ENCODE results near the gene CMPK2. TPM values are rescaled to one million over a fixed set of nuclear protein-coding genes. Genes with fewer than 3 reads are reported as not detected.
"Not testable (repeated sequence)": the region's sequence is repeated elsewhere in the genome, so short reads cannot be mapped to it uniquely, and the experiment has no call there.

CMPK2 gene
- total and polyA plus RNA-seq, 4 donors: 2.4 to 7.4 (median 4.5) TPM

- H3K27ac ChIP-seq (ENCODE audit: low read depth in 1 of 2, low read length in 2 of 2); H3K9me3 ChIP-seq (ENCODE audit: control insufficient read depth, low read length); DNase-seq; H3K27me3 ChIP-seq (ENCODE audit: control insufficient read depth in 1 of 2, insufficient read depth in 2 of 2, low read length in 1 of 2); H3K4me1 ChIP-seq (ENCODE audit: control insufficient read depth in 1 of 2, insufficient read depth in 2 of 2, low read length in 2 of 2); intact Hi-C loops (cut with DNase I); ATAC-seq (ENCODE audit: low FRiP score); H3K4me3 ChIP-seq (ENCODE audit: low read length in 2 of 2); H3K36me3 ChIP-seq (ENCODE audit: control insufficient read depth in 1 of 2, insufficient read depth in 2 of 2, low read length in 1 of 2): not testable (repeated sequence)
- WGBS, 2 donors: 96 to 97% methylated on average over 4 of the region's 4 CpGs
Measured at GRCh38 chr2:6858466-6859027, 7.2 kb downstream of the CMPK2 start.

GRCh38 chr2:6856548-6856920 is 9.2 kb downstream of the CMPK2 start:
- Histone ChIP-seq H3K9me3 (ENCODE audit: control insufficient read depth, low read length) (peaks cover 1% of the 10 kb centered on the region), H3K36me3 (ENCODE audit: control insufficient read depth in 1 of 2, insufficient read depth in 2 of 2, low read length in 1 of 2) (no peaks in the 10 kb centered on the region), H3K27me3 (ENCODE audit: control insufficient read depth in 1 of 2, insufficient read depth in 2 of 2, low read length in 1 of 2) (no peaks in the 10 kb centered on the region), H3K4me1 (ENCODE audit: control insufficient read depth in 1 of 2, insufficient read depth in 2 of 2, low read length in 2 of 2) (no peaks in the 10 kb centered on the region), H3K27ac (ENCODE audit: low read depth in 1 of 2, low read length in 2 of 2) (no peak overlapping the region), H3K4me3 (ENCODE audit: low read length in 2 of 2) (no peak overlapping the region)
- no peak for ATAC-seq (ENCODE audit: low FRiP score)
- DNase-seq: no peak
- intact Hi-C loops (cut with DNase I): no loop called here
- 84 to 85% methylated on average over 1 of the region's 1 CpG for WGBS, 2 donors

GRCh38 chr2:6855860-6856547 is 9.7 kb downstream of the CMPK2 start:
- intact Hi-C loops (cut with DNase I): no loop called here
- Histone ChIP-seq H3K9me3 (ENCODE audit: control insufficient read depth, low read length) (peaks cover 1% of the 10 kb centered on the region), H3K4me3 (ENCODE audit: low read length in 2 of 2) (no peak overlapping the region), H3K36me3 (ENCODE audit: control insufficient read depth in 1 of 2, insufficient read depth in 2 of 2, low read length in 1 of 2) (peaks cover 0 to 5% of the 10 kb centered on the region in 2 donors), H3K27me3 (ENCODE audit: control insufficient read depth in 1 of 2, insufficient read depth in 2 of 2, low read length in 1 of 2) (no peaks in the 10 kb centered on the region), H3K4me1 (ENCODE audit: control insufficient read depth in 1 of 2, insufficient read depth in 2 of 2, low read length in 2 of 2) (no peaks in the 10 kb centered on the region), H3K27ac (ENCODE audit: low read depth in 1 of 2, low read length in 2 of 2) (no peak overlapping the region)
- ATAC-seq (ENCODE audit: low FRiP score) (no peak), DNase-seq (no peak)

- H3K9me3 ChIP-seq (ENCODE audit: control insufficient read depth, low read length): peaks cover 3% of the 10 kb centered on the region
- H3K36me3 ChIP-seq (ENCODE audit: control insufficient read depth in 1 of 2, insufficient read depth in 2 of 2, low read length in 1 of 2): peaks cover 2 to 5% of the 10 kb centered on the region in 2 donors
- H3K4me1 ChIP-seq (ENCODE audit: control insufficient read depth in 1 of 2, insufficient read depth in 2 of 2, low read length in 2 of 2): no peaks in the 10 kb centered on the region
- no peak overlapping the region for H3K27ac ChIP-seq (ENCODE audit: low read depth in 1 of 2, low read length in 2 of 2)
- H3K27me3 ChIP-seq (ENCODE audit: control insufficient read depth in 1 of 2, insufficient read depth in 2 of 2, low read length in 1 of 2): no peaks in the 10 kb centered on the region
- DNase-seq: no peak
- no peak overlapping the region for H3K4me3 ChIP-seq (ENCODE audit: low read length in 2 of 2)
- 64 to 95% methylated on average over 2 of the region's 2 CpGs for WGBS, 2 donors
- intact Hi-C loops (cut with DNase I): no loop called here
- ATAC-seq (ENCODE audit: low FRiP score): no peak
Measured at GRCh38 chr2:6854416-6854815, 11.3 kb downstream of the CMPK2 start.

GRCh38 chr2:6852195-6852594 is 13.5 kb downstream of the CMPK2 start:
- DNase-seq (no peak), ATAC-seq (ENCODE audit: low FRiP score) (no peak)
- 93 to 96% methylated on average over 2 of the region's 2 CpGs for WGBS, 2 donors
- intact Hi-C loops (cut with DNase I): no loop called here
- Histone ChIP-seq H3K36me3 (ENCODE audit: control insufficient read depth in 1 of 2, insufficient read depth in 2 of 2, low read length in 1 of 2) (peaks cover 3 to 7% of the 10 kb centered on the region in 2 donors), H3K9me3 (ENCODE audit: control insufficient read depth, low read length) (peaks cover 6% of the 10 kb centered on the region), H3K27ac (ENCODE audit: low read depth in 1 of 2, low read length in 2 of 2) (no peak overlapping the region), H3K4me3 (ENCODE audit: low read length in 2 of 2) (no peak overlapping the region), H3K27me3 (ENCODE audit: control insufficient read depth in 1 of 2, insufficient read depth in 2 of 2, low read length in 1 of 2) (no peaks in the 10 kb centered on the region), H3K4me1 (ENCODE audit: control insufficient read depth in 1 of 2, insufficient read depth in 2 of 2, low read length in 2 of 2) (no peaks in the 10 kb centered on the region)

- H3K36me3 ChIP-seq (ENCODE audit: control insufficient read depth in 1 of 2, insufficient read depth in 2 of 2, low read length in 1 of 2): peaks cover 3 to 7% of the 10 kb centered on the region in 2 donors
- intact Hi-C loops (cut with DNase I): no loop called here
- 76 to 77% methylated on average over 6 of the region's 6 CpGs for whole genome bisulfite sequencing, 2 donors
- no peak overlapping the region for H3K4me3 ChIP-seq (ENCODE audit: low read length in 2 of 2)
- no peaks in the 10 kb centered on the region for H3K27me3 ChIP-seq (ENCODE audit: control insufficient read depth in 1 of 2, insufficient read depth in 2 of 2, low read length in 1 of 2)
- no peak for DNase-seq
- peaks cover 19% of the 10 kb centered on the region for H3K9me3 ChIP-seq (ENCODE audit: control insufficient read depth, low read length)
- no peak for ATAC-seq (ENCODE audit: low FRiP score)
- H3K27ac ChIP-seq (ENCODE audit: low read depth in 1 of 2, low read length in 2 of 2): no peak overlapping the region
- no peaks in the 10 kb centered on the region for H3K4me1 ChIP-seq (ENCODE audit: control insufficient read depth in 1 of 2, insufficient read depth in 2 of 2, low read length in 2 of 2)
Measured at GRCh38 chr2:6846967-6847681, 18.6 kb downstream of the CMPK2 start.

GRCh38 chr2:6846540-6846939 is 19.2 kb downstream of the CMPK2 start:
- H3K27me3 ChIP-seq (ENCODE audit: control insufficient read depth in 1 of 2, insufficient read depth in 2 of 2, low read length in 1 of 2): no peaks in the 10 kb centered on the region
- H3K4me1 ChIP-seq (ENCODE audit: control insufficient read depth in 1 of 2, insufficient read depth in 2 of 2, low read length in 2 of 2): no peaks in the 10 kb centered on the region
- H3K36me3 ChIP-seq (ENCODE audit: control insufficient read depth in 1 of 2, insufficient read depth in 2 of 2, low read length in 1 of 2): peaks cover 3 to 7% of the 10 kb centered on the region in 2 donors
- no peak overlapping the region for H3K27ac ChIP-seq (ENCODE audit: low read depth in 1 of 2, low read length in 2 of 2)
- no peak for ATAC-seq (ENCODE audit: low FRiP score)
- H3K9me3 ChIP-seq (ENCODE audit: control insufficient read depth, low read length): peaks cover 19% of the 10 kb centered on the region
- no peak for DNase-seq
- intact Hi-C loops (cut with DNase I): no loop called here
- WGBS, 2 donors: 79 to 84% methylated on average over 1 of the region's 1 CpG
- no peak overlapping the region for H3K4me3 ChIP-seq (ENCODE audit: low read length in 2 of 2)

GRCh38 chr2:6845903-6846302 is 19.8 kb downstream of the CMPK2 start:
- no peak overlapping the region for H3K4me3 ChIP-seq (ENCODE audit: low read length in 2 of 2)
- peaks cover 2 to 3% of the 10 kb centered on the region in 2 donors for H3K36me3 ChIP-seq (ENCODE audit: control insufficient read depth in 1 of 2, insufficient read depth in 2 of 2, low read length in 1 of 2)
- no peak overlapping the region for H3K27ac ChIP-seq (ENCODE audit: low read depth in 1 of 2, low read length in 2 of 2)
- H3K9me3 ChIP-seq (ENCODE audit: control insufficient read depth, low read length): peaks cover 21% of the 10 kb centered on the region
- intact Hi-C loops (cut with DNase I): no loop called here
- H3K4me1 ChIP-seq (ENCODE audit: control insufficient read depth in 1 of 2, insufficient read depth in 2 of 2, low read length in 2 of 2): no peaks in the 10 kb centered on the region
- H3K27me3 ChIP-seq (ENCODE audit: control insufficient read depth in 1 of 2, insufficient read depth in 2 of 2, low read length in 1 of 2): no peaks in the 10 kb centered on the region
- ATAC-seq (ENCODE audit: low FRiP score) (no peak), DNase-seq (no peak)
- WGBS, 2 donors: 89 to 92% methylated on average over 2 of the region's 2 CpGs

- ATAC-seq (ENCODE audit: low FRiP score) (no peak), DNase-seq (no peak)
- H3K36me3 ChIP-seq (ENCODE audit: control insufficient read depth in 1 of 2, insufficient read depth in 2 of 2, low read length in 1 of 2): peaks cover 2 to 3% of the 10 kb centered on the region in 2 donors
Measured at GRCh38 chr2:6845312-6845711, 20.4 kb downstream of the CMPK2 start.

More at GRCh38 chr2:6845312-6845711, 20.4 kb downstream of the CMPK2 start:
- H3K9me3 ChIP-seq (ENCODE audit: control insufficient read depth, low read length): peaks cover 22% of the 10 kb centered on the region
- intact Hi-C loops (cut with DNase I): no loop called here
- no peaks in the 10 kb centered on the region for H3K4me1 ChIP-seq (ENCODE audit: control insufficient read depth in 1 of 2, insufficient read depth in 2 of 2, low read length in 2 of 2)
- no peaks in the 10 kb centered on the region for H3K27me3 ChIP-seq (ENCODE audit: control insufficient read depth in 1 of 2, insufficient read depth in 2 of 2, low read length in 1 of 2)
- H3K4me3 ChIP-seq (ENCODE audit: low read length in 2 of 2): no peak overlapping the region
- 80 to 98% methylated on average over 2 to 3 of the region's 3 CpGs for WGBS, 2 donors
- H3K27ac ChIP-seq (ENCODE audit: low read depth in 1 of 2, low read length in 2 of 2): no peak overlapping the region
